HK-2 (cell line): ENCODE measurements around the gene CPA2.
"Not testable (repeated sequence)": the region's sequence is repeated elsewhere in the genome, so short reads cannot be mapped to it uniquely, and the experiment has no call there.

Source experiments
- DNase-seq: peaks from one replicate; pipeline ENCODE4 v3.0.0-alpha.2; 2018; ENCODE audit not compliant: unreplicated experiment

The CPA2 gene

GRCh38 chr7:130309986-130310385, 43.3 kb downstream of the CPA2 start:
- DNase-seq, result no peak

- no peak for DNase-seq
Measured at GRCh38 chr7:130314305-130314704, 47.6 kb downstream of the CPA2 start.

GRCh38 chr7:130319541-130319940, 52.9 kb downstream of the CPA2 start:
- DNase-seq, result no peak

- not testable (repeated sequence) for DNase-seq
Measured at GRCh38 chr7:130321542-130322229, 55.0 kb downstream of the CPA2 start.

- no peak for DNase-seq
Measured at GRCh38 chr7:130322615-130323014, 56.0 kb downstream of the CPA2 start.

GRCh38 chr7:130324306-130324943, 57.8 kb downstream of the CPA2 start:
- no peak for DNase-seq

- no peak for DNase-seq
Measured at GRCh38 chr7:130329681-130330080, 63.0 kb downstream of the CPA2 start.

- DNase-seq, result no peak
Measured at GRCh38 chr7:130332259-130333053, 65.8 kb downstream of the CPA2 start.

- DNase-seq, result no peak
Measured at GRCh38 chr7:130333832-130334231, 67.2 kb downstream of the CPA2 start.

- no peak for DNase-seq
Measured at GRCh38 chr7:130334274-130334673, 67.6 kb downstream of the CPA2 start.

GRCh38 chr7:130337410-130337971, 70.8 kb downstream of the CPA2 start:
- DNase-seq, result no peak

- no peak for DNase-seq
Measured at GRCh38 chr7:130338233-130338632, 71.6 kb downstream of the CPA2 start.
